Measurements from ENCODE around the gene DECR2. TPM values are rescaled to one million over a fixed set of nuclear protein-coding genes. Genes with fewer than 3 reads are reported as not detected.

The DECR2 gene
- total RNA-seq, 1 donor from 2014 or later: 21.5 TPM

DNA sequence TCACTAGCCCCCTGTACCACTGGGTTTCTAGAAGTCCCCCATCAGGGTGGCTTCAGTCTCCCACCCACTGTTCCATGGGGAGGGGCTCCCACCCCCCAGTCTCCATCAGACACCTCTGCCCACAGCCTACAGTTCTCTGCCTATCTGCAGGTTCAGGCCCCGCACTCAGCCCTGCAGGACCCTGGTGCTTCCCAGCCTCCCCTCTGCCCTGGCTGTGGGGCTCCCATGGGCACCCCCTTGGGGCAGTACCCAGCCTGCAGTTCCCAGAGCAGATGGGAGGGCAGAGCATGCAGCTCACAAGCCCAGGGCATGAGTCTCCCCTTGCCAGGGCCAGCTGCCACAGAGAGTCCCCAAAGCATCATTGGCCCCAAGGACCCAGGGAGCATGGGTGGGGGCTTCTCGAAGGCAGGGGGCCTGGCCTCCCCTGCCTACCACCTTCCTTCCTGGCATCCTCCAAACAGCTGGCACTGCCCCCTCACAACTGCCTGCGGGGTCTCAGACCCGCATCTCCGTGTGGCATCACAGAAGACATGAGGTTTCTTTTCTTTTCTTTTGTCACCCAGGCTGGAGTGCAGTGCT is 28.6 kb upstream of the DECR2 start:
- Mint-ChIP-seq H3K27ac (no peak overlapping the region), H3K36me3 (no peaks in the 10 kb centered on the region), H3K27me3 (no peaks in the 10 kb centered on the region), H3K9me3 (no peaks in the 10 kb centered on the region), H3K4me3 (no peak overlapping the region), H3K4me1 (ENCODE audit: unreplicated experiment) (peaks cover 7% of the 10 kb centered on the region)
- TF ChIP-seq, protein P1, sequence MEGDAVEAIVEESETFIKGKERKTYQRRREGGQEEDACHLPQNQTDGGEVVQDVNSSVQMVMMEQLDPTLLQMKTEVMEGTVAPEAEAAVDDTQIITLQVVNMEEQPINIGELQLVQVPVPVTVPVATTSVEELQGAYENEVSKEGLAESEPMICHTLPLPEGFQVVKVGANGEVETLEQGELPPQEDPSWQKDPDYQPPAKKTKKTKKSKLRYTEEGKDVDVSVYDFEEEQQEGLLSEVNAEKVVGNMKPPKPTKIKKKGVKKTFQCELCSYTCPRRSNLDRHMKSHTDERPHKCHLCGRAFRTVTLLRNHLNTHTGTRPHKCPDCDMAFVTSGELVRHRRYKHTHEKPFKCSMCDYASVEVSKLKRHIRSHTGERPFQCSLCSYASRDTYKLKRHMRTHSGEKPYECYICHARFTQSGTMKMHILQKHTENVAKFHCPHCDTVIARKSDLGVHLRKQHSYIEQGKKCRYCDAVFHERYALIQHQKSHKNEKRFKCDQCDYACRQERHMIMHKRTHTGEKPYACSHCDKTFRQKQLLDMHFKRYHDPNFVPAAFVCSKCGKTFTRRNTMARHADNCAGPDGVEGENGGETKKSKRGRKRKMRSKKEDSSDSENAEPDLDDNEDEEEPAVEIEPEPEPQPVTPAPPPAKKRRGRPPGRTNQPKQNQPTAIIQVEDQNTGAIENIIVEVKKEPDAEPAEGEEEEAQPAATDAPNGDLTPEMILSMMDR (conservative IDR thresholded peaks at IDR 0.05): no peak
- no peak for DNase-seq (ENCODE audit: extremely low spot score, unreplicated experiment)

DNA sequence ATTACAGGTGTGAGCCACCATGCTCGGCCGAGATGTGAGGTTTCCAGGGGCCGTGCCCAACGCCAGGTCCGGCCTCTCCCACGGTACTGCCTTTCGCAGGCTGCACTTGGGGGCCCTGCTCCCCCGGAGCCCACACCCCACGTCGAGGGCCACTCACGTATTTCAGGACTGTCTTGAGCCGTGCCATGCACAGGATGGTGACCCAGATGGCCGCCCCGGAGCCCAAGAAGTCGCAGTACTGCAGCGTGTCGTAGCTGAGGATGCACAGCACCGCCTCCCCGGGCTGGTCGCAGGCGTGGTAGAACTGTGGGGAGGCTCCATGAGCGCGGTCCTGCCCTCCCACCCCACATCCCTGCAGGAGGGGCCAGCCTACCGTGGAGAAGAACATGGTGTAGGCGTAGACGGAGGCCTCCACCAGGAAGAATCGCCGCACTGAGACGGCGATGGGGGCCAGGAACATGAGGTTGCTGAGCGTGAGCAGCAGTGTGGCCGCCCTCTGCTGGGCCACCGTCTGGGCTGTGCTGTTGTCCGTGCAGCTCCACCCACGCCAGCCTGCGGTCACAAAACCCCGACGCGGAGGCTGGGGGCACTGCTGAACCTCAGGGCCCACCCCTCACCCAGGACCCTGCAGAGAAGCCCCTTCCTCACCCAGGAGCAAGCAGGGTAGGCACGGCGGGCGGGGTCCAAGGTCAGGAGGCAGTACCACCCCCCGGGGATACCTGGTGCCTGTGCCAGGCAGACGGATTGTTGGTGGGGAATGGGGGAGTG is 27.7 kb upstream of the DECR2 start:
- no peaks in the 10 kb centered on the region for H3K36me3 Mint-ChIP-seq
- H3K27me3 Mint-ChIP-seq: no peaks in the 10 kb centered on the region
- H3K4me1 Mint-ChIP-seq (ENCODE audit: unreplicated experiment): peaks cover 7% of the 10 kb centered on the region
- no peak overlapping the region for H3K27ac Mint-ChIP-seq
- no peak for DNase-seq (ENCODE audit: extremely low spot score, unreplicated experiment)
- no peaks in the 10 kb centered on the region for H3K9me3 Mint-ChIP-seq
- no peak overlapping the region for H3K4me3 Mint-ChIP-seq
- TF ChIP-seq, protein P1 (conservative IDR thresholded peaks at IDR 0.05): no peak

DNA sequence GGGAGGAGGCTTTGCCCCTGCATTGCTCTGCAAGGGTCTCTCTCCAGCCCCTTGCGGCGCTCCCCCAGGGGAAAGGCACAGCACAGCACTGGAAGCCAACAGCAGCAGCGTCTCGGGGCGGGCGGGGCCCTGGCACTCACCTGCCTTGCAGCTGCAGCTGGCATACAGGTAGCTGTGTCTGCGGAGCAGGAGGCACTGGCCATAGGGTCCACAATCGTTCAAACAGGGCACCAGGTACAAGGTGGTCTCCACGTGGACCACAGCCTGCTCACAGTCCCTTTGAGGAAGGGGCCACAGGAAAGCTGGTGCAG is 27.1 kb upstream of the DECR2 start:
- no peak for DNase-seq (ENCODE audit: extremely low spot score, unreplicated experiment)
- Mint-ChIP-seq H3K4me1 (ENCODE audit: unreplicated experiment) (peaks cover 7% of the 10 kb centered on the region), H3K27me3 (no peaks in the 10 kb centered on the region), H3K36me3 (no peaks in the 10 kb centered on the region), H3K9me3 (no peaks in the 10 kb centered on the region), H3K4me3 (no peak overlapping the region), H3K27ac (no peak overlapping the region)
- TF ChIP-seq, protein P1 (conservative IDR thresholded peaks at IDR 0.05): no peak

DNA sequence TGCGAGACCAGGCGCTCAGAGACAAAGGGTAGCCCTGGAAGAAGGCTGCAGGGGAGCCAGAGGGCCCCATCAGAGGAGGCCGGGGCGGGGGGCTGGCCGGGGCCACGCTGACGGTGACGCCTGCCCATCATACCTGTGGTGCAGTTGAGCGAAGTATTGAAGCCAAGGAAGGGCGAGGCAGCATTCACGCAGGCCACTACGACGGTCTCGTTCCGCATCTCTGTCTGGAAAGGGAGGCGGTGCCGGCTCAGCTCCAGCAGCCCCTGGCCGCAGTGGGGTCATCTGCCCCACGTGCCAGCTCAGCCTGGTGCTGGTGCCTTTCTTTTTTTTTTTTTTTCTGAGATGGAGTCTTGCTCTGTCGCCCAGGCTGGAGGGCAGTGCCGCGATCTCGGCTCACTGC is 26.5 kb upstream of the DECR2 start:
- H3K4me3 Mint-ChIP-seq: no peak overlapping the region
- no peak for DNase-seq (ENCODE audit: extremely low spot score, unreplicated experiment)
- H3K9me3 Mint-ChIP-seq: no peaks in the 10 kb centered on the region
- TF ChIP-seq, protein P1 (conservative IDR thresholded peaks at IDR 0.05): no peak
- H3K27ac Mint-ChIP-seq: no peak overlapping the region
- no peaks in the 10 kb centered on the region for H3K36me3 Mint-ChIP-seq
- no peaks in the 10 kb centered on the region for H3K27me3 Mint-ChIP-seq
- peaks cover 7% of the 10 kb centered on the region for H3K4me1 Mint-ChIP-seq (ENCODE audit: unreplicated experiment)

DNA sequence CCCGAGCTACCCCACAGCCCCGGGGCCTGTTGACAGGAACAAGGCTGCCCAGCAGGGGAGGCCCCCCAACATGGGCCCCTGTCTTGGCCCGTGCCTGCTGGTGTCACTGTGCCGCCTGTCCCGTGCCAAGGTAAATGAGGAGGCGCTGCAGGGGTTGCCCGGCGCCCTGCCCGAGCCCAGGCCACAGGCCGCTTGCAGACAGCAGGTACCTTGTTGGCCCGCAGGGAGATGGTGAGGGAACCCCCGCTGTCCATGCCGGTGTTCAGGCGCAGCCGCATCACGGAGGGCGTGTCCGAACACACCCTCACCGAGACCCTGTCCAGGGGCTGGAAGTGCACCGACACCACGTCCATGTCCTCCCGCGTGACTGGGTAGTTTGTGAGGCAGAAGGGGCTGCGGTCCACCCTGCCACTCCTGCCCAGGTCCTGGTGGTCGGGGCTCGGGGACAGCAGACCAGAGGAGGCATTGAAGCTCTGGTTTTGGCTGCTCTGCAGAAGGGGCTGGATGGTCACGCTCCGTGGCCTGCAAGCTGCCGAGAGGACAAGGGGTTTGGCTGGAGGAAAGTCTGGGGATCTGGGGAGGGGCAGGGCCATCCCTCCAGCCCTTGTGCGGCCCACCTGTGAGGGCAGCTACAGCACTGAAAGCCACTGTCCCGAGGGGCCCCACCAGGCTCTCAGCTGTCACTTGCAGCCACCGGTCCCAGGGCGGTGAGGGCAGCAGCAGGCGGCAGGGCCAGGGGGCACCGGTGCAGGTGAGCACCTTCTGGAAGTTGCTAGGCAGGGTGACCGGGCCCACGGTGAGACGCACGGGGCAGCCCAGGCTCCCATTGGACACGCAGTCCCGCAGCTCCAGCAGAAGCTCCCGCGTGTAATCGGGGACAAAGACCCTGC is 25.5 kb upstream of the DECR2 start:
- no peak for DNase-seq (ENCODE audit: extremely low spot score, unreplicated experiment)
- no peak overlapping the region for H3K27ac Mint-ChIP-seq
- H3K4me3 Mint-ChIP-seq: no peak overlapping the region
- TF ChIP-seq, protein P1 (conservative IDR thresholded peaks at IDR 0.05): no peak
- no peaks in the 10 kb centered on the region for H3K27me3 Mint-ChIP-seq
- no peaks in the 10 kb centered on the region for H3K9me3 Mint-ChIP-seq
- H3K4me1 Mint-ChIP-seq (ENCODE audit: unreplicated experiment): no peaks in the 10 kb centered on the region
- no peaks in the 10 kb centered on the region for H3K36me3 Mint-ChIP-seq
